ENCODE measurements around the gene TARBP1.

GRCh38 chr1:234409328-234409727 is 69.7 kb downstream of the TARBP1 start:
- no peak for TF ChIP-seq CTCF (IDR thresholded peaks at IDR 0.05)
- TF ChIP-seq POLR2AphosphoS5 (IDR thresholded peaks at IDR 0.05): no peak
- no peak for TF ChIP-seq POLR2A (IDR thresholded peaks at IDR 0.05)
- no peak for TF ChIP-seq EP300 (IDR thresholded peaks at IDR 0.05)
